DOHH2 (cell line): ENCODE measurements around the gene MOV10L1.

Experiments
- EZH2phosphoT487 ChIP-seq: fragments of 200-600 bp; sonication (generic); IDR thresholded peaks from 2 replicates; pipeline ENCODE4 v1.6.1; 2017; ENCODE audit warnings: borderline replicate concordance, mild to moderate bottlenecking, antibody characterized with exemption, low read length, moderate library complexity, mixed read lengths
- TF ChIP-seq, protein P1 (sequence below): fragments of 200-600 bp; sonication (generic); IDR thresholded peaks from one replicate; pipeline ENCODE4 v1.5.1; 2014; ENCODE audit warnings: antibody characterized with exemption, mild to moderate bottlenecking, low read depth, low read length; ENCODE audit not compliant: poor library complexity, severe bottlenecking

DNA sequence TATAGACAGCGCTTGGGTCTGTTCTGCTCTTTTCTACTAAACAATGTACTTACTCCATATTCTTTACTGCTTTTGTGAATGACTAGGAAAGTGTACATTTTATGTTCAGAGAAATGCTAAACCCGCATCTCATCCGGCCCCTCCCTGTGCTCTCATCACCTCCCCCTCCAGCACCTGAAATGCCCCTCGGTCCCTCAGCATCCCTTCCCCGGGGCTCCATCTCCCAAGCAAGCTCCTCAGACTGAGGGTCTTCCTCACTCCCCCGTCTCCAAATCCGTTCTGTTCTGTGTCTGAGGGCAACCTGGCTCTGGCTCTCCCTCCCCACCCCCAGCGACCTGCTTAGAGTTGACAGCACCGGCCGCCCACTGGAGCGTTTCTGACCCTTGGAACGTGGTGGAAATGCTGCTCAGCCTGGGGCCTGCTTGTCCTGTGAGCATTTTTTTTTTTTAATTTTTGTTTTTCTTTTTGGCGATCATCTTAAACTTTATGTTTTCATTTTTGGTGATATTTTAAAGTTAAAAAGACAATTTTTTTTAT is 112.4 kb downstream of the MOV10L1 start:
- TF ChIP-seq, protein P1, sequence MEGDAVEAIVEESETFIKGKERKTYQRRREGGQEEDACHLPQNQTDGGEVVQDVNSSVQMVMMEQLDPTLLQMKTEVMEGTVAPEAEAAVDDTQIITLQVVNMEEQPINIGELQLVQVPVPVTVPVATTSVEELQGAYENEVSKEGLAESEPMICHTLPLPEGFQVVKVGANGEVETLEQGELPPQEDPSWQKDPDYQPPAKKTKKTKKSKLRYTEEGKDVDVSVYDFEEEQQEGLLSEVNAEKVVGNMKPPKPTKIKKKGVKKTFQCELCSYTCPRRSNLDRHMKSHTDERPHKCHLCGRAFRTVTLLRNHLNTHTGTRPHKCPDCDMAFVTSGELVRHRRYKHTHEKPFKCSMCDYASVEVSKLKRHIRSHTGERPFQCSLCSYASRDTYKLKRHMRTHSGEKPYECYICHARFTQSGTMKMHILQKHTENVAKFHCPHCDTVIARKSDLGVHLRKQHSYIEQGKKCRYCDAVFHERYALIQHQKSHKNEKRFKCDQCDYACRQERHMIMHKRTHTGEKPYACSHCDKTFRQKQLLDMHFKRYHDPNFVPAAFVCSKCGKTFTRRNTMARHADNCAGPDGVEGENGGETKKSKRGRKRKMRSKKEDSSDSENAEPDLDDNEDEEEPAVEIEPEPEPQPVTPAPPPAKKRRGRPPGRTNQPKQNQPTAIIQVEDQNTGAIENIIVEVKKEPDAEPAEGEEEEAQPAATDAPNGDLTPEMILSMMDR, result peak; percentile 8
- TF ChIP-seq EZH2phosphoT487, result no peak
